A673 (cell line): ENCODE results near the gene ABTB1. TPM values are rescaled to one million over a fixed set of nuclear protein-coding genes. Genes with fewer than 3 reads are reported as not detected.
"Not testable (repeated sequence)": the region's sequence is repeated elsewhere in the genome, so short reads cannot be mapped to it uniquely, and the experiment has no call there.

Experiments used
- BruUV-seq: library from RNA; stranded (reverse); fragments of 400-500 nt; replicated peaks from 2 replicates; lab custom pipeline; 2021; lab: Mats Ljungman, UMichigan
- CTCF ChIA-PET: fragments of 300-600 bp; sonication (Branson Sonifier 250); formaldehyde crosslinking; loops from one replicate; lab custom pipeline; 2022; ENCODE audit warnings: antibody characterized with exemption; lab: Charles Lee
- POLR2A ChIA-PET: fragments of 300-600 bp; sonication (Branson Sonifier 250); formaldehyde crosslinking; loops from one replicate; lab custom pipeline; 2022; ENCODE audit warnings: antibody characterized with exemption; ENCODE audit not compliant: low non-redundant PET; lab: Charles Lee
- DNase-seq: peaks from one replicate; pipeline ENCODE4 v3.0.0-alpha.2; 2015; ENCODE audit warnings: low spot score
- H3K27ac ChIP-seq: fragments of 200-600 bp; sonication (generic); 2 replicates; pipeline ENCODE4 v1.5.1; 2016; ENCODE audit warnings: mixed run types, low read depth, mild to moderate bottlenecking, mixed read lengths, antibody characterized with exemption, low read length; ENCODE audit not compliant: poor library complexity, severe bottlenecking
- H3K27me3 ChIP-seq: fragments of 200-600 bp; sonication (generic); replicated peaks from 2 replicates; pipeline ENCODE4 v1.6.1; 2017; ENCODE audit warnings: mixed run types, low read depth, mild to moderate bottlenecking, mixed read lengths, antibody characterized with exemption, low read length; ENCODE audit not compliant: insufficient read depth, poor library complexity
- H3K36me3 ChIP-seq: fragments of 200-600 bp; sonication (generic); 2 replicates; pipeline ENCODE4 v1.6.1; 2016; ENCODE audit warnings: mixed run types, mild to moderate bottlenecking, mixed read lengths, antibody characterized with exemption, low read length; ENCODE audit not compliant: insufficient read depth, poor library complexity, severe bottlenecking
- H3K4me1 ChIP-seq: fragments of 200-600 bp; sonication (generic); 2 replicates; pipeline ENCODE4 v1.6.1; 2017; ENCODE audit warnings: mixed run types, mild to moderate bottlenecking, mixed read lengths, antibody characterized with exemption, low read length; ENCODE audit not compliant: insufficient read depth, poor library complexity, severe bottlenecking
- H3K4me3 ChIP-seq: fragments of 200-600 bp; sonication (generic); 2 replicates; pipeline ENCODE4 v1.5.1; 2016; ENCODE audit warnings: low read depth, mixed run types, mild to moderate bottlenecking, mixed read lengths, low read length; ENCODE audit not compliant: poor library complexity, severe bottlenecking
- H3K9me3 ChIP-seq: fragments of 200-600 bp; sonication (generic); 2 replicates; pipeline ENCODE4 v1.6.1; 2016; ENCODE audit warnings: mixed run types, low read depth, mild to moderate bottlenecking, mixed read lengths, antibody characterized with exemption, low read length; ENCODE audit not compliant: poor library complexity, severe bottlenecking
- EZH2 ChIP-seq: fragments of 200-600 bp; sonication (generic); IDR thresholded peaks from 2 replicates; pipeline ENCODE4 v1.6.1; 2017; ENCODE audit warnings: borderline replicate concordance, low read depth, mild to moderate bottlenecking, mixed read lengths, antibody characterized with exemption, low read length; ENCODE audit not compliant: poor library complexity, severe bottlenecking
- intact Hi-C: fragments of 100-400 bp; cut with micrococcal nuclease; formaldehyde crosslinking; loops from one replicate; pipeline ENCODE4 v1.10.0; 2022; ENCODE audit not compliant: unreplicated experiment
- total RNA-seq: library from RNA; stranded (reverse); gene quantifications from 2 replicates; pipeline ENCODE4 v1.2.3, GENCODE V29; 2021
- TF ChIP-seq, protein P1 (sequence below): fragments of 300-800, 200-600 bp; sonication (generic); conservative IDR thresholded peaks from 2 replicates; pipeline ENCODE4 v1.5.1; 2017; ENCODE audit warnings: low read depth, mild to moderate bottlenecking, antibody characterized with exemption, low read length, moderate library complexity, mixed read lengths

Gene ABTB1
- total RNA-seq, 1 experiment from 2014 or later = 2.6 TPM

DNA sequence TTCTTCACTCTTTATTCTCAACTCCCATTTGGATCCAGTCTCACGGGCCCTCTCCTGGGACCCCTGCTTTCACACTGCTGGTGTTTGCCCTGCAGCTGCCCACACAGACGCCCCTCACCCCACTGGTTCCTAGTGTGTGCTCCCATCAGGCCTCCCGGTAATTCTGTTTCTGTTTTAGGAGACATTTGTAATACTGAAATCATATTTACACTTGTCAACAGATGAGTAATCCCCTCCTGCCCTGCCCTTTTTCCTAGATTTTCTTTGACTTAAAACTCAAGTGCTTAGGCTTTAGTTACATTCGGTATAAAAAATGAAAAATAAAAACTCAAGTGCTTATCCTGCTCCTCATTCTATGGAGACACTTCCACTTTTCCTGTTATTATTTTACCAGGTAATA, 18.4 kb upstream of the ABTB1 start:
- Histone ChIP-seq H3K9me3 (no peaks in the 10 kb centered on the region), H3K4me3 (no peak overlapping the region), H3K27ac (no peak overlapping the region), H3K4me1 (no peaks in the 10 kb centered on the region), H3K27me3 (no peaks in the 10 kb centered on the region), H3K36me3 (no peaks in the 10 kb centered on the region)
- no peak for DNase-seq
- ChIA-PET CTCF (no interaction called here), POLR2A (no interaction called here)
- no peak for TF ChIP-seq EZH2
- TF ChIP-seq, protein P1, sequence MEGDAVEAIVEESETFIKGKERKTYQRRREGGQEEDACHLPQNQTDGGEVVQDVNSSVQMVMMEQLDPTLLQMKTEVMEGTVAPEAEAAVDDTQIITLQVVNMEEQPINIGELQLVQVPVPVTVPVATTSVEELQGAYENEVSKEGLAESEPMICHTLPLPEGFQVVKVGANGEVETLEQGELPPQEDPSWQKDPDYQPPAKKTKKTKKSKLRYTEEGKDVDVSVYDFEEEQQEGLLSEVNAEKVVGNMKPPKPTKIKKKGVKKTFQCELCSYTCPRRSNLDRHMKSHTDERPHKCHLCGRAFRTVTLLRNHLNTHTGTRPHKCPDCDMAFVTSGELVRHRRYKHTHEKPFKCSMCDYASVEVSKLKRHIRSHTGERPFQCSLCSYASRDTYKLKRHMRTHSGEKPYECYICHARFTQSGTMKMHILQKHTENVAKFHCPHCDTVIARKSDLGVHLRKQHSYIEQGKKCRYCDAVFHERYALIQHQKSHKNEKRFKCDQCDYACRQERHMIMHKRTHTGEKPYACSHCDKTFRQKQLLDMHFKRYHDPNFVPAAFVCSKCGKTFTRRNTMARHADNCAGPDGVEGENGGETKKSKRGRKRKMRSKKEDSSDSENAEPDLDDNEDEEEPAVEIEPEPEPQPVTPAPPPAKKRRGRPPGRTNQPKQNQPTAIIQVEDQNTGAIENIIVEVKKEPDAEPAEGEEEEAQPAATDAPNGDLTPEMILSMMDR = no peak
- intact Hi-C loops = loop anchor here (5.0 kb wide), 1 partner anchor 478 kb away; no protein-coding TSS in a partner anchor
- no TSS peak for BruUV-seq

DNA sequence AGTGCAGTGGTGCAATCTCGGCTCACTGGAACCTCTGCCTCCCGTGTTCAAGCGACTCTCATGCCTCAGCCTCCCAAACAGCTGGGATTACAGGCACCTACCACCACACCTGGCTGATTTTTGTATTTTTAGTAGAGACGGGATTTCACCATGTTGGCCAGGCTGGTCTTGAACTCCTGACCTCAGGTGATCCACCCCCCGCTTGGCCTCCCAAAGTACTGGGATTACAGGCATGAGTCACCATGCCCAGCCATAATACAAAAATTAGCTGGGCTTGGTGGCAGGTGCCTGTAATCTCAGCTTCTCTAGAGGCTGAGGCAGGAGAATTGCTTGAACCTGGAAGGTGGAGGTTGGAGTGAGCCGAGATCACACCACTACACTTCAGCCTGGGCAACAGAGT, 17.8 kb upstream of the ABTB1 start:
- H3K36me3 ChIP-seq, H3K4me1 ChIP-seq, H3K27ac ChIP-seq, BruUV-seq, CTCF ChIA-PET, H3K27me3 ChIP-seq, H3K4me3 ChIP-seq, H3K9me3 ChIP-seq, POLR2A ChIA-PET, DNase-seq: not testable (repeated sequence)
- intact Hi-C loops = loop anchor here (5.0 kb wide), 1 partner anchor 477 kb away; no protein-coding TSS in a partner anchor

DNA sequence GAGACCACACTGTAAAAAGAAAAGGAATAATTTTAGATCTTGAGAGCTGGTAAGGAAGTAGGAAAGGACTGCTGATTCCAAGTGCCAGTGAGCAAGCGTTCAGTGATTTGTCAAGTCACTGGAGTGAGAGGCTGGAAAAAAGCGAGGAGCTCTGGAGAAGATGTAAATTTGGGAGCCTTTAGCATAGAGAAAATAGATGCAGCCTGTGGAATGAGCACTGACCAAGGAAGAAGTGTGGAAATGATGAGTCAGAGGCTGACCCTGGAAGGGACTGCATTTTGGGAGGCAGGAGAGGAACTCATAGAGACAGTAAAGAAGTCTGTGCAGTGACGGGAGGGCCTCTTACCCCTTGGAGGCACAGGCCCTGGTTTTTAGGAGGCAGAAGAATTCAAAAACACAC, 17.1 kb upstream of the ABTB1 start:
- ChIA-PET CTCF (interaction anchor here (0.6 kb wide), 1 partner anchor 234 kb away, joined by 3 read pairs; no protein-coding TSS in a partner anchor), POLR2A (no interaction called here)
- no TSS peak for BruUV-seq
- Histone ChIP-seq H3K36me3 (no peaks in the 10 kb centered on the region), H3K9me3 (no peaks in the 10 kb centered on the region), H3K27me3 (no peaks in the 10 kb centered on the region), H3K27ac (no peak overlapping the region), H3K4me1 (no peaks in the 10 kb centered on the region), H3K4me3 (no peak overlapping the region)
- no peak for DNase-seq
- intact Hi-C loops = no loop called here
- TF ChIP-seq, protein P1 = no peak
- TF ChIP-seq EZH2 = no peak

DNA sequence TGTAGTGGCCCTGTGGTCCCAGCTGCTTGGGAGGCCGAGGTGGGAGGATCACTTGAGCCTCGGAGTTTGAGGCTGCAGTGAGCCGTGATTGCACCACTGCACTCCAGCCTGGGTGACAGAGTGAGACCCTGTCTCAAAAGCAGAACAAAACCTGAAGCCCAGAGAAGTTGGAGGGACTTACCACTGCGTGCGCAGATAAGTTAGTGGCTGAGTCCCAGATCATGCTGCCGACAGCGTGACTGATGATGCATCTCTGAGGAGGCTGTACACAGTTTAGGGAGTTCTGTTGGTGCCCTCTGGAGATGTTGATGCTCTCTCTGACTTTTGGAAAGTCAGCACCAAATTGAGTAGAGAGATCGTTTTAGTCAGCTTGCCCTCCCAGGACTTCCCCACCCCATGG, 15.8 kb upstream of the ABTB1 start:
- DNase-seq = no peak
- no peaks in the 10 kb centered on the region for H3K4me1 ChIP-seq
- ChIA-PET CTCF (no interaction called here), POLR2A (no interaction called here)
- TF ChIP-seq, protein P1 = no peak
- TF ChIP-seq EZH2 = no peak
- H3K4me3 ChIP-seq = no peak overlapping the region
- no TSS peak for BruUV-seq
- intact Hi-C loops = no loop called here
- H3K27ac ChIP-seq = no peak overlapping the region
- no peaks in the 10 kb centered on the region for H3K27me3 ChIP-seq
- no peaks in the 10 kb centered on the region for H3K9me3 ChIP-seq
- H3K36me3 ChIP-seq = no peaks in the 10 kb centered on the region
